Activated naive CD8-positive, alpha-beta T cell treated with anti-CD3 and anti-CD28 coated beads, Interleukin-2, amount 50 U/mL, for 24 hours (primary cell): ENCODE results near the gene IRF2BP2.

Source experiments
- ATAC-seq: fragments of 150-1000 bp; cut with Tn5 transposase; one replicate; pipeline ENCODE4 v1.10.0; 2021
- DNase-seq: peaks from one replicate; pipeline ENCODE4 v3.0.0; 2021
- H3K27ac Mint-ChIP-seq: one replicate; pipeline ENCODE4 v1.8.0; 2021; ENCODE audit warnings: mild to moderate bottlenecking, mixed read lengths
- H3K27me3 Mint-ChIP-seq: one replicate; pipeline ENCODE4 v1.8.0; 2021; ENCODE audit warnings: mixed read lengths
- H3K36me3 Mint-ChIP-seq: one replicate; pipeline ENCODE4 v1.8.0; 2021; ENCODE audit warnings: low read depth, mixed read lengths
- H3K4me1 Mint-ChIP-seq: one replicate; pipeline ENCODE4 v1.8.0; 2021; ENCODE audit warnings: mixed read lengths
- H3K4me3 Mint-ChIP-seq: one replicate; pipeline ENCODE4 v1.8.0; 2021; ENCODE audit warnings: mild to moderate bottlenecking, moderate library complexity, mixed read lengths
- H3K9me3 Mint-ChIP-seq: one replicate; pipeline ENCODE4 v1.8.0; 2021; ENCODE audit warnings: mixed read lengths

Gene IRF2BP2

GRCh38 chr1:234591131-234591530 is 18.8 kb downstream of the IRF2BP2 start:
- Mint-ChIP-seq H3K4me1 (peaks cover 11% of the 10 kb centered on the region), H3K27ac (no peak overlapping the region), H3K4me3 (no peak overlapping the region), H3K36me3 (no peaks in the 10 kb centered on the region), H3K9me3 (no peaks in the 10 kb centered on the region), H3K27me3 (no peaks in the 10 kb centered on the region)
- no peak for DNase-seq
- ATAC-seq = no peak

- H3K27me3 Mint-ChIP-seq = no peaks in the 10 kb centered on the region
- no peak for ATAC-seq
- H3K9me3 Mint-ChIP-seq = no peaks in the 10 kb centered on the region
- no peaks in the 10 kb centered on the region for H3K36me3 Mint-ChIP-seq
- DNase-seq = no peak
- no peak overlapping the region for H3K27ac Mint-ChIP-seq
- H3K4me1 Mint-ChIP-seq = peaks cover 11% of the 10 kb centered on the region
- no peak overlapping the region for H3K4me3 Mint-ChIP-seq
Measured at GRCh38 chr1:234589854-234590620, 19.9 kb downstream of the IRF2BP2 start.

GRCh38 chr1:234589064-234589800 is 20.7 kb downstream of the IRF2BP2 start:
- ATAC-seq (no peak), DNase-seq (no peak)
- H3K4me3 Mint-ChIP-seq = no peak overlapping the region
- no peaks in the 10 kb centered on the region for H3K27me3 Mint-ChIP-seq
- H3K27ac Mint-ChIP-seq = no peak overlapping the region
- H3K36me3 Mint-ChIP-seq = no peaks in the 10 kb centered on the region
- peaks cover 6% of the 10 kb centered on the region for H3K4me1 Mint-ChIP-seq
- H3K9me3 Mint-ChIP-seq = no peaks in the 10 kb centered on the region

- Mint-ChIP-seq H3K4me1 (no peaks in the 10 kb centered on the region), H3K9me3 (no peaks in the 10 kb centered on the region), H3K27ac (no peak overlapping the region), H3K4me3 (no peak overlapping the region), H3K27me3 (no peaks in the 10 kb centered on the region), H3K36me3 (no peaks in the 10 kb centered on the region)
- no peak for ATAC-seq
- DNase-seq = no peak
Measured at GRCh38 chr1:234588386-234588785, 21.6 kb downstream of the IRF2BP2 start.

GRCh38 chr1:234586892-234587485 is 23.0 kb downstream of the IRF2BP2 start:
- DNase-seq (no peak), ATAC-seq (no peak)
- Mint-ChIP-seq H3K4me1 (no peaks in the 10 kb centered on the region), H3K27ac (no peak overlapping the region), H3K27me3 (no peaks in the 10 kb centered on the region), H3K36me3 (no peaks in the 10 kb centered on the region), H3K9me3 (no peaks in the 10 kb centered on the region), H3K4me3 (no peak overlapping the region)

- no peaks in the 10 kb centered on the region for H3K9me3 Mint-ChIP-seq
Measured at GRCh38 chr1:234586304-234586703, 23.7 kb downstream of the IRF2BP2 start.

GRCh38 chr1:234585330-234586055 is 24.5 kb downstream of the IRF2BP2 start:
- H3K36me3 Mint-ChIP-seq = no peaks in the 10 kb centered on the region
- H3K27me3 Mint-ChIP-seq = no peaks in the 10 kb centered on the region
- H3K4me3 Mint-ChIP-seq = no peak overlapping the region
- no peaks in the 10 kb centered on the region for H3K9me3 Mint-ChIP-seq
- no peak overlapping the region for H3K27ac Mint-ChIP-seq
- DNase-seq (no peak), ATAC-seq (no peak)
- H3K4me1 Mint-ChIP-seq = no peaks in the 10 kb centered on the region

More at GRCh38 chr1:234586304-234586703, 23.7 kb downstream of the IRF2BP2 start:
- no peak for DNase-seq
- no peaks in the 10 kb centered on the region for H3K4me1 Mint-ChIP-seq
- ATAC-seq = no peak
- no peaks in the 10 kb centered on the region for H3K36me3 Mint-ChIP-seq
- H3K27ac Mint-ChIP-seq = no peak overlapping the region
- no peaks in the 10 kb centered on the region for H3K27me3 Mint-ChIP-seq
- no peak overlapping the region for H3K4me3 Mint-ChIP-seq

GRCh38 chr1:234584926-234585325 is 25.1 kb downstream of the IRF2BP2 start:
- no peaks in the 10 kb centered on the region for H3K27me3 Mint-ChIP-seq
- DNase-seq = no peak
- H3K4me1 Mint-ChIP-seq = peaks cover 3% of the 10 kb centered on the region

GRCh38 chr1:234584420-234584805 is 25.6 kb downstream of the IRF2BP2 start:
- Mint-ChIP-seq H3K27me3 (no peaks in the 10 kb centered on the region), H3K27ac (no peak overlapping the region), H3K4me3 (no peak overlapping the region), H3K36me3 (no peaks in the 10 kb centered on the region), H3K4me1 (peaks cover 3% of the 10 kb centered on the region), H3K9me3 (no peaks in the 10 kb centered on the region)
- no peak for DNase-seq
- no peak for ATAC-seq

More at GRCh38 chr1:234584926-234585325, 25.1 kb downstream of the IRF2BP2 start:
- ATAC-seq = no peak
- H3K4me3 Mint-ChIP-seq = no peak overlapping the region
- H3K27ac Mint-ChIP-seq = no peak overlapping the region
- no peaks in the 10 kb centered on the region for H3K9me3 Mint-ChIP-seq
- no peaks in the 10 kb centered on the region for H3K36me3 Mint-ChIP-seq

GRCh38 chr1:234583755-234584419 is 26.1 kb downstream of the IRF2BP2 start:
- Mint-ChIP-seq H3K36me3 (no peaks in the 10 kb centered on the region), H3K4me1 (peaks cover 3% of the 10 kb centered on the region), H3K27ac (no peak overlapping the region), H3K27me3 (no peaks in the 10 kb centered on the region), H3K4me3 (no peak overlapping the region), H3K9me3 (no peaks in the 10 kb centered on the region)
- ATAC-seq (no peak), DNase-seq (no peak)

GRCh38 chr1:234582681-234583301 is 27.2 kb downstream of the IRF2BP2 start:
- Mint-ChIP-seq H3K9me3 (no peaks in the 10 kb centered on the region), H3K27me3 (no peaks in the 10 kb centered on the region), H3K27ac (no peak overlapping the region), H3K36me3 (no peaks in the 10 kb centered on the region), H3K4me3 (no peak overlapping the region), H3K4me1 (peaks cover 3% of the 10 kb centered on the region)
- DNase-seq (no peak), ATAC-seq (no peak)

GRCh38 chr1:234582186-234582585 is 27.8 kb downstream of the IRF2BP2 start:
- H3K27ac Mint-ChIP-seq = no peak overlapping the region
- H3K36me3 Mint-ChIP-seq = no peaks in the 10 kb centered on the region
- H3K4me3 Mint-ChIP-seq = no peak overlapping the region
- no peaks in the 10 kb centered on the region for H3K9me3 Mint-ChIP-seq
- ATAC-seq (no peak), DNase-seq (no peak)
- peaks cover 3% of the 10 kb centered on the region for H3K4me1 Mint-ChIP-seq
- H3K27me3 Mint-ChIP-seq = no peaks in the 10 kb centered on the region

- Mint-ChIP-seq H3K27ac (no peak overlapping the region), H3K27me3 (no peaks in the 10 kb centered on the region), H3K4me3 (no peak overlapping the region), H3K36me3 (no peaks in the 10 kb centered on the region), H3K4me1 (peaks cover 3% of the 10 kb centered on the region), H3K9me3 (no peaks in the 10 kb centered on the region)
- DNase-seq (no peak), ATAC-seq (no peak)
Measured at GRCh38 chr1:234581063-234581714, 28.8 kb downstream of the IRF2BP2 start.
